Spleen (tissue), 11 donors: Measurements from ENCODE around the gene AQP3. TPM values are rescaled to one million over a fixed set of nuclear protein-coding genes. Genes with fewer than 3 reads are reported as not detected.

Experiments
- DNase-seq: peaks from one replicate; pipeline ENCODE4 v3.0.0-alpha.2; 2020
- H3K27ac ChIP-seq, 8 donors: fragments of 200-600 bp; sonication (generic) in 7 of 8; 1 replicate in 4 of 8; 2 replicates in 4 of 8; pipeline versions ENCODE4 v1.5.0 to v1.8.0; 2016 to 2021; ENCODE audit warnings: inconsistent platforms in 4 of 8, mild to moderate bottlenecking in 4 of 8, moderate library complexity in 1 of 8
- H3K27me3 ChIP-seq, 7 donors: fragments of 200-600 bp; sonication (generic) in 6 of 7; replicated peaks in 1 of 7; 1 replicate in 4 of 7; 2 replicates in 3 of 7; pipeline versions ENCODE4 v1.5.0 to v1.8.0; 2016 to 2021; ENCODE audit warnings: inconsistent platforms in 3 of 7, mild to moderate bottlenecking in 1 of 7
- H3K36me3 ChIP-seq, 6 donors: fragments of 200-600 bp; sonication (generic) in 5 of 6; 1 replicate in 4 of 6; 2 replicates in 2 of 6; pipeline versions ENCODE4 v1.5.0 to v1.8.0; 2016 to 2021; ENCODE audit warnings: inconsistent platforms in 2 of 6
- H3K4me1 ChIP-seq, 6 donors: fragments of 200-600 bp; sonication (generic) in 5 of 6; 1 replicate in 3 of 6; 2 replicates in 3 of 6; pipeline versions ENCODE4 v1.5.0 to v1.8.0; 2016 to 2021; ENCODE audit warnings: inconsistent platforms in 3 of 6
- H3K4me3 ChIP-seq, 8 donors: fragments of 200-600 bp; sonication (generic) in 7 of 8; 1 replicate in 4 of 8; 2 replicates in 4 of 8; pipeline versions ENCODE4 v1.5.0 to v1.8.0; 2016 to 2021; ENCODE audit warnings: inconsistent platforms in 4 of 8, mild to moderate bottlenecking in 4 of 8, moderate library complexity in 2 of 8
- H3K9me3 ChIP-seq, 8 donors: fragments of 200-600 bp; sonication (generic) in 7 of 8; 1 replicate in 4 of 8; 2 replicates in 4 of 8; pipeline versions ENCODE4 v1.5.0 to v1.8.0; 2016 to 2021; ENCODE audit warnings: inconsistent platforms in 4 of 8
- POLR2A ChIP-seq, 3 donors: fragments of 450-650 bp; IDR thresholded peaks; one replicate each; pipeline ENCODE4 v1.5.1; 2017; ENCODE audit warnings: antibody characterized with exemption in 3 of 3, mild to moderate bottlenecking in 1 of 3
- POLR2AphosphoS5 ChIP-seq, 3 donors: sonication (generic); formaldehyde crosslinking; IDR thresholded peaks; one replicate each; pipeline ENCODE4 v1.5.1; 2017; ENCODE audit warnings: antibody characterized with exemption in 3 of 3
- WGBS, 5 donors: extraction: QIAGEN DNeasy Blood & Tissue Kit in 3 of 5; methylation state at CpG; one replicate each; pipeline versions ENCODE4 v1.1.5 to v1.1.7; 2013 to 2018; 5-methylcytosine and 5-hydroxymethylcytosine counted together
- intact Hi-C: fragments of 100-400 bp; cut with DNase I; formaldehyde crosslinking; loops from one replicate; pipeline ENCODE4 v1.15.0; 2023; ENCODE audit warnings: low total_unique reads
- polyA plus RNA-seq, 3 donors: library from polyadenylated mRNA; stranded (reverse); fragments of 200-250 nt; gene quantifications; one replicate each; pipeline ENCODE4 v1.2.1, GENCODE V29; 2013
- total RNA-seq, 7 donors: library from RNA; depleted of rRNA in 3 of 7; stranded (reverse); fragments of >200 nt in 3 of 7; fragmentation: NEBNext Ultra II Directional in 4 of 7; extraction: Animal tissue kit (Norgen Biotek cat#: 25700) in 4 of 7; gene quantifications; one replicate each; pipeline versions ENCODE4 v1.1.0 to v1.2.1, GENCODE V29; 2016 to 2021
- TF ChIP-seq, protein P1 (sequence below), 11 experiments: fragments of 200-600 bp in 7 of 11; fragments of 450-650 bp in 4 of 11; sonication (generic) in 4 of 11; IDR thresholded peaks in 8 of 11; conservative IDR thresholded peaks in 3 of 11; 1 replicate in 7 of 11; 2 replicates in 4 of 11; pipeline versions ENCODE4 v1.4.0 to v1.8.0; 2016 to 2021; ENCODE audit warnings: antibody characterized with exemption in 11 of 11, inconsistent platforms in 4 of 11, mild to moderate bottlenecking in 1 of 11
- donor health status: healthy with polysubstance abuse.
- donor health status: DM: no; HTN: no; CAD: no; lungs with moderate emphysema.
- donor health status: DM: no; HTN: no; CAD: no.
- donor health status: Bipolar disorder and iron deficiency.
- donor health status: healthy.
- donor health status: DM: no; HTN: no; CAD: no.
- donor health status: DM: yes; HTN: yes; CAD: no.

Gene AQP3
- total and polyA plus RNA-seq, 10 donors: 5.0 to 251 (median 90.7) TPM

- Histone ChIP-seq H3K27ac (peak overlapping the region in 2 of 8 donors; percentile 34 to 51), H3K27me3 (no peaks in the 10 kb centered on the region), H3K4me1 (peaks cover 0 to 33% (median 19%) of the 10 kb centered on the region in 6 donors), H3K9me3 (no peaks in the 10 kb centered on the region), H3K36me3 (no peaks in the 10 kb centered on the region), H3K4me3 (no peak overlapping the region)
- 68 to 76% (median 73%) methylated on average over 10 to 13 of the region's 13 CpGs for WGBS, 5 donors
- DNase-seq: peak; percentile 44
- TF ChIP-seq POLR2A (IDR thresholded peaks at IDR 0.05) (no peak), POLR2AphosphoS5 (IDR thresholded peaks at IDR 0.05) (no peak)
- TF ChIP-seq, protein P1, sequence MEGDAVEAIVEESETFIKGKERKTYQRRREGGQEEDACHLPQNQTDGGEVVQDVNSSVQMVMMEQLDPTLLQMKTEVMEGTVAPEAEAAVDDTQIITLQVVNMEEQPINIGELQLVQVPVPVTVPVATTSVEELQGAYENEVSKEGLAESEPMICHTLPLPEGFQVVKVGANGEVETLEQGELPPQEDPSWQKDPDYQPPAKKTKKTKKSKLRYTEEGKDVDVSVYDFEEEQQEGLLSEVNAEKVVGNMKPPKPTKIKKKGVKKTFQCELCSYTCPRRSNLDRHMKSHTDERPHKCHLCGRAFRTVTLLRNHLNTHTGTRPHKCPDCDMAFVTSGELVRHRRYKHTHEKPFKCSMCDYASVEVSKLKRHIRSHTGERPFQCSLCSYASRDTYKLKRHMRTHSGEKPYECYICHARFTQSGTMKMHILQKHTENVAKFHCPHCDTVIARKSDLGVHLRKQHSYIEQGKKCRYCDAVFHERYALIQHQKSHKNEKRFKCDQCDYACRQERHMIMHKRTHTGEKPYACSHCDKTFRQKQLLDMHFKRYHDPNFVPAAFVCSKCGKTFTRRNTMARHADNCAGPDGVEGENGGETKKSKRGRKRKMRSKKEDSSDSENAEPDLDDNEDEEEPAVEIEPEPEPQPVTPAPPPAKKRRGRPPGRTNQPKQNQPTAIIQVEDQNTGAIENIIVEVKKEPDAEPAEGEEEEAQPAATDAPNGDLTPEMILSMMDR (IDR thresholded peaks at IDR 0.05 in 8 of 11, conservative IDR thresholded peaks at IDR 0.05 in 3 of 11): no peak
- intact Hi-C loops: no loop called here
Observed at GRCh38 chr9:33414889-33415500, 32.4 kb downstream of the AQP3 start.

DNA sequence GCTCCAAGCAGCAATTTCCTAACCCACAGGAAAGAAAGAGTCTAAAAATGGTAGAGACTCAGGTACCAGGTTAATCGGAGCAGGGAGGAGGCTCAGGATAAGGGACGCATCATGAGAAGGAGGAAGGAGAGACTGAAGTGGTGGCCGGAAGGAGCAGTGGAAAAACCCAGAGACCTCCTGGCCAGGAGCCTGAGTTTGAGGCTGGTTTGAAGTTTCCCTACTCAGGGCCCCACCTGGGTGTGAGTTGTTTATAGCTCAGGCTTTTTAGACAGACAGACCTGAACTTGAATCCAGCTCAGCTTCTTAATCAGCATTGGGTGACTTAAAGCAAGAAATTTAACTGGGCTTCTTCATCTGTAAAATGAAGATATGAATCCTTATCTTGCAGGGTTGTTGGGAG, 33.1 kb downstream of the AQP3 start:
- H3K4me1 ChIP-seq: peaks cover 0 to 33% (median 19%) of the 10 kb centered on the region in 6 donors
- H3K27ac ChIP-seq: peak overlapping the region in 1 of 8 donors; percentile 51
- no peaks in the 10 kb centered on the region for H3K9me3 ChIP-seq
- no peaks in the 10 kb centered on the region for H3K36me3 ChIP-seq
- intact Hi-C loops: no loop called here
- TF ChIP-seq, protein P1 (IDR thresholded peaks at IDR 0.05 in 8 of 11, conservative IDR thresholded peaks at IDR 0.05 in 3 of 11): no peak
- TF ChIP-seq POLR2A (IDR thresholded peaks at IDR 0.05): no peak
- no peak for TF ChIP-seq POLR2AphosphoS5 (IDR thresholded peaks at IDR 0.05)
- 28 to 46% (median 40%) methylated on average over 3 of the region's 3 CpGs for WGBS, 5 donors
- no peak overlapping the region for H3K4me3 ChIP-seq
- H3K27me3 ChIP-seq: no peaks in the 10 kb centered on the region
- no peak for DNase-seq

GRCh38 chr9:33408087-33408486, 39.3 kb downstream of the AQP3 start:
- Histone ChIP-seq H3K9me3 (no peaks in the 10 kb centered on the region), H3K4me3 (no peak overlapping the region), H3K27me3 (no peaks in the 10 kb centered on the region), H3K4me1 (peaks cover 0 to 22% (median 9%) of the 10 kb centered on the region in 6 donors), H3K36me3 (no peaks in the 10 kb centered on the region), H3K27ac (no peak overlapping the region)
- intact Hi-C loops: no loop called here
- no peak for TF ChIP-seq POLR2AphosphoS5 (IDR thresholded peaks at IDR 0.05)
- no peak for TF ChIP-seq POLR2A (IDR thresholded peaks at IDR 0.05)
- TF ChIP-seq, protein P1 (IDR thresholded peaks at IDR 0.05 in 8 of 11, conservative IDR thresholded peaks at IDR 0.05 in 3 of 11): no peak
- 69 to 86% (median 80%) methylated on average over 4 to 5 of the region's 5 CpGs for WGBS, 5 donors
- DNase-seq: no peak

DNA sequence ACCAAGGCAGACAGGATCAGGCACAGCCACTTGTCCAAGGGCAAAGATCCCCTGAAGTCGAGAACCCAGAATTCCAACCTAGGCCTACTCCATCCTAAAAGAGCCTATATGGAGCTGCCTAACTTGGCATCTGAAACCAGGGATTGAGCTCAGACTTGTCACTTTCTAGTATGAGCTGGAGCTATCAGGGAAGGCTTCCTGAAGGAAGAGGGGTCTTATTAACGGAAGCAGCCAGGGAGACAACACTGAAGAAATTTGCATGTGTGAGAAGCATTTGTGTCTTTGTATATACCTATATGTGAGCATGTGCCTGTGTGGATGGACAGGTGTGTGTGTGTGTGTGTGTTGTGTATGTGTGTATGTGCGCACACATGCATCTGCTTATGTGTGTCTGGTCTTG, 40.3 kb downstream of the AQP3 start:
- Histone ChIP-seq H3K4me3 (no peak overlapping the region), H3K27me3 (no peaks in the 10 kb centered on the region), H3K4me1 (peaks cover 0 to 32% (median 14%) of the 10 kb centered on the region in 6 donors), H3K9me3 (no peaks in the 10 kb centered on the region), H3K36me3 (no peaks in the 10 kb centered on the region), H3K27ac (no peak overlapping the region)
- TF ChIP-seq, protein P1 (IDR thresholded peaks at IDR 0.05 in 8 of 11, conservative IDR thresholded peaks at IDR 0.05 in 3 of 11): no peak
- no peak for TF ChIP-seq POLR2AphosphoS5 (IDR thresholded peaks at IDR 0.05)
- TF ChIP-seq POLR2A (IDR thresholded peaks at IDR 0.05): no peak
- no peak for DNase-seq
- 88 to 96% (median 95%) methylated on average over 3 of the region's 3 CpGs for WGBS, 5 donors
- intact Hi-C loops: no loop called here
